Thoracic aorta (tissue), 2 donors: ENCODE measurements around the gene SRD5A1. TPM values are rescaled to one million over a fixed set of nuclear protein-coding genes. Genes with fewer than 3 reads are reported as not detected.
"Not testable (repeated sequence)": the region's sequence is repeated elsewhere in the genome, so short reads cannot be mapped to it uniquely, and the experiment has no call there.

Source experiments
- ATAC-seq: fragments of 150-250 bp; one replicate; pipeline ENCODE4 v1.8.0; 2017; ENCODE audit warnings: low read depth; ENCODE audit not compliant: insufficient number of reproducible peaks, low FRiP score
- DNase-seq: peaks from one replicate; pipeline ENCODE4 v3.0.0-alpha.2; 2020; ENCODE audit warnings: low spot score
- H3K27ac ChIP-seq, 2 donors: fragments of 200-600 bp; sonication (generic); 1 replicate in 1 of 2; 2 replicates in 1 of 2; pipeline ENCODE4 v1.5.1; 2016; ENCODE audit warnings: mild to moderate bottlenecking in 2 of 2, moderate library complexity in 2 of 2
- H3K27me3 ChIP-seq: fragments of 200-600 bp; sonication (generic); replicated peaks from 2 replicates; pipeline ENCODE4 v1.6.0; 2016; ENCODE audit warnings: mild to moderate bottlenecking; ENCODE audit not compliant: insufficient read depth
- H3K36me3 ChIP-seq: fragments of 200-600 bp; sonication (generic); one replicate; pipeline ENCODE4 v1.5.1; 2016
- H3K4me1 ChIP-seq, 2 donors: fragments of 200-600 bp; sonication (generic); 1 replicate in 1 of 2; 2 replicates in 1 of 2; pipeline versions ENCODE4 v1.5.1 to v1.6.0; 2016; ENCODE audit warnings: low read depth in 2 of 2, mild to moderate bottlenecking in 1 of 2; ENCODE audit not compliant: control insufficient read depth in 1 of 2
- H3K4me3 ChIP-seq: fragments of 200-600 bp; sonication (generic); 2 replicates; pipeline ENCODE4 v1.5.1; 2016; ENCODE audit warnings: mild to moderate bottlenecking
- H3K9me3 ChIP-seq: fragments of 200-600 bp; sonication (generic); 2 replicates; pipeline ENCODE4 v1.5.1; 2016
- total RNA-seq, 2 donors: library from RNA; depleted of rRNA; stranded (reverse); fragments of >200 nt; gene quantifications; one replicate each; pipeline versions ENCODE4 v1.1.0 to v1.2.3, GENCODE V29; 2016
- TF ChIP-seq, protein P1 (sequence below): fragments of 200-600 bp; sonication (generic); IDR thresholded peaks from one replicate; pipeline ENCODE4 v1.5.1; 2019; ENCODE audit warnings: antibody characterized with exemption

SRD5A1 gene
- total RNA-seq, 2 donors from 2014 or later = 7.6 to 8.5 TPM

DNA sequence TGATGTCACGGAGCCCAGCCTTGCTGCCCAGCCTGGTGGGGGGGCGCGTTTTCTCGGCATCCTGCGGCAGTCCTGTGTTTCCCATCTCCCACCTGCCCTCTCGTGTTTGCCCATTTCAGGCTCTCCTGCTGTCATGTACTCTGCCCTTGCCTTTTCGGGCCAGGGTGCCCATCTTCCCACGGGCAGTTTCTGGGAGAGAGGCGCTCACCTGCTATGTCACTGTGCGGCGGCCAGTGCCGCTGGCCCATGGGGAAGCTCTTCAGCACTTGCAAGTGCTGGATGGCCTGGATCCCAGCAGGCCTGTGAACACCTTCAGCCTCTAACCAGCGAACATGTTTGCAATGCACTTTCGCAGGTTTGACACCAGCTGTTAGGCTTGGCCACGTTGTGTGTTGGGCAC lies 33.5 kb downstream of the SRD5A1 start:
- H3K4me1 ChIP-seq = no peaks in the 10 kb centered on the region
- H3K4me3 ChIP-seq = no peak overlapping the region
- no peaks in the 10 kb centered on the region for H3K27me3 ChIP-seq
- no peak overlapping the region for H3K27ac ChIP-seq
- no peaks in the 10 kb centered on the region for H3K36me3 ChIP-seq
- H3K9me3 ChIP-seq = no peaks in the 10 kb centered on the region
- ATAC-seq (no peak), DNase-seq (no peak)
- TF ChIP-seq, protein P1, sequence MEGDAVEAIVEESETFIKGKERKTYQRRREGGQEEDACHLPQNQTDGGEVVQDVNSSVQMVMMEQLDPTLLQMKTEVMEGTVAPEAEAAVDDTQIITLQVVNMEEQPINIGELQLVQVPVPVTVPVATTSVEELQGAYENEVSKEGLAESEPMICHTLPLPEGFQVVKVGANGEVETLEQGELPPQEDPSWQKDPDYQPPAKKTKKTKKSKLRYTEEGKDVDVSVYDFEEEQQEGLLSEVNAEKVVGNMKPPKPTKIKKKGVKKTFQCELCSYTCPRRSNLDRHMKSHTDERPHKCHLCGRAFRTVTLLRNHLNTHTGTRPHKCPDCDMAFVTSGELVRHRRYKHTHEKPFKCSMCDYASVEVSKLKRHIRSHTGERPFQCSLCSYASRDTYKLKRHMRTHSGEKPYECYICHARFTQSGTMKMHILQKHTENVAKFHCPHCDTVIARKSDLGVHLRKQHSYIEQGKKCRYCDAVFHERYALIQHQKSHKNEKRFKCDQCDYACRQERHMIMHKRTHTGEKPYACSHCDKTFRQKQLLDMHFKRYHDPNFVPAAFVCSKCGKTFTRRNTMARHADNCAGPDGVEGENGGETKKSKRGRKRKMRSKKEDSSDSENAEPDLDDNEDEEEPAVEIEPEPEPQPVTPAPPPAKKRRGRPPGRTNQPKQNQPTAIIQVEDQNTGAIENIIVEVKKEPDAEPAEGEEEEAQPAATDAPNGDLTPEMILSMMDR = no peak

DNA sequence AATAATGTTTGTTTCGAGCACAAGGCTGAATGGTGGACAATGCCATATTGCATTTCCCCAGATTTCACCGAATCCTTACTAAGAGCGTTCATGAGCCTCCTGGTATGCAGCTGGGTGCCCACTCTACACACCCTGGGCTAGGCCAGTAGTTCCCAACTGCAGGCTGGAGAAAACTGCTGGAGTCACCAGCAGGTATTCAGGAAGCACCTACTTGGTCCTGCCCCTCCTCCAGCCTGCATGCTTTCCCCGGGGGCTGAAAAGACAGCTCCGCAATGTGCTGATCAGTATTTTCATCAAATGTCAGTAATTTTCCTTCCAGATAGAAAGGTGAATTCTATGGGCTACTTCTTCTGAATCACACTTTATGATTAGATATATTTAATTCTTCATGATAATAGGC lies 34.4 kb downstream of the SRD5A1 start:
- DNase-seq (no peak), ATAC-seq (no peak)
- Histone ChIP-seq H3K27ac (no peak overlapping the region), H3K4me1 (no peaks in the 10 kb centered on the region), H3K27me3 (no peaks in the 10 kb centered on the region), H3K4me3 (no peak overlapping the region), H3K36me3 (no peaks in the 10 kb centered on the region), H3K9me3 (no peaks in the 10 kb centered on the region)
- TF ChIP-seq, protein P1 = no peak

DNA sequence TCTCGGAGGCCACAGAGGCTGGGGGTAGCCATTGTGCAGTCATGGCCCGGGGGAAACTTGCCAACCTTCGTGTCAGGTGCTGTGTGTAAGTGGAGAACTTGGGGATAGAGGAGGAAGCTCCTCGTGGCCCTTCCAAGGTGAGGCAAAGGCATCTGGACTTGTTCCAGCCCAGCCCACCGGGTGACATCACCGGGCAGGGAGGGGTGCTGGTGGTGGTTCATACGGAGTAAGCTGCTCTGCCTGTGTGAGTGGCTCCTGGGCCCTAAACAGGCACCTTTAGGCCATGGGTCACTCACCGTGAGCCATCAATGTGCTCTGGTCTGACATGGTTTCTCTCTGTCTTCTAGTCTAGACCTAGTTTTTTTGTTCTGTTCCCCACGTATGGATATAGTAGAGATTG lies 35.5 kb downstream of the SRD5A1 start:
- H3K4me3 ChIP-seq, H3K9me3 ChIP-seq, H3K36me3 ChIP-seq, H3K4me1 ChIP-seq, H3K27ac ChIP-seq, DNase-seq, ATAC-seq, H3K27me3 ChIP-seq: not testable (repeated sequence)

GRCh38 chr5:6673031-6673430 lies 39.8 kb downstream of the SRD5A1 start:
- no peak overlapping the region for H3K4me3 ChIP-seq
- DNase-seq = no peak
- H3K27ac ChIP-seq = no peak overlapping the region
- H3K27me3 ChIP-seq = no peaks in the 10 kb centered on the region
- ATAC-seq = no peak
- no peaks in the 10 kb centered on the region for H3K4me1 ChIP-seq
- no peaks in the 10 kb centered on the region for H3K36me3 ChIP-seq
- H3K9me3 ChIP-seq = no peaks in the 10 kb centered on the region
- TF ChIP-seq, protein P1 = no peak

- TF ChIP-seq, protein P1 = no peak
- H3K36me3 ChIP-seq = no peaks in the 10 kb centered on the region
- no peak overlapping the region for H3K4me3 ChIP-seq
- no peaks in the 10 kb centered on the region for H3K27me3 ChIP-seq
- DNase-seq = no peak
- H3K4me1 ChIP-seq = no peaks in the 10 kb centered on the region
- no peak overlapping the region for H3K27ac ChIP-seq
- ATAC-seq = no peak
- H3K9me3 ChIP-seq = no peaks in the 10 kb centered on the region
These were observed 40.7 kb downstream of the SRD5A1 start for GRCh38 chr5:6673963-6674362.

GRCh38 chr5:6674421-6674820 lies 41.2 kb downstream of the SRD5A1 start:
- DNase-seq (no peak), ATAC-seq (no peak)
- H3K27ac ChIP-seq = no peak overlapping the region
- no peaks in the 10 kb centered on the region for H3K27me3 ChIP-seq
- H3K36me3 ChIP-seq = no peaks in the 10 kb centered on the region
- no peaks in the 10 kb centered on the region for H3K4me1 ChIP-seq
- no peak overlapping the region for H3K4me3 ChIP-seq
- TF ChIP-seq, protein P1 = no peak
- no peaks in the 10 kb centered on the region for H3K9me3 ChIP-seq
